Stimulated activated naive CD8-positive, alpha-beta T cell treated with anti-CD3 and anti-CD28 coated beads, Interleukin-15, amount 100 ng/mL, for 72 hours (primary cell): ENCODE measurements around the gene GCLC.

ENCODE experiments used
- ATAC-seq: fragments of 150-1000 bp; cut with Tn5 transposase; 2 replicates; pipeline ENCODE4 v1.10.0; 2021; ENCODE audit warnings: mild to moderate bottlenecking, moderate library complexity
- DNase-seq, 2 donors: peaks; one replicate each; pipeline ENCODE4 v3.0.0; 2021 to 2022
- H3K27ac Mint-ChIP-seq, 2 donors: one replicate each; pipeline ENCODE4 v1.8.0; 2022; ENCODE audit warnings: mild to moderate bottlenecking in 2 of 2, mixed read lengths in 2 of 2, moderate library complexity in 2 of 2
- H3K27me3 Mint-ChIP-seq: one replicate; pipeline ENCODE4 v1.8.0; 2022; ENCODE audit warnings: mixed read lengths
- H3K4me1 Mint-ChIP-seq: one replicate; pipeline ENCODE4 v1.8.0; 2022; ENCODE audit warnings: mild to moderate bottlenecking, mixed read lengths
- H3K4me3 Mint-ChIP-seq, 2 donors: one replicate each; pipeline ENCODE4 v1.8.0; 2022; ENCODE audit warnings: mild to moderate bottlenecking in 2 of 2, mixed read lengths in 2 of 2, moderate library complexity in 1 of 2
- H3K9me3 Mint-ChIP-seq, 2 donors: one replicate each; pipeline ENCODE4 v1.8.0; 2022; ENCODE audit warnings: mixed read lengths in 2 of 2

The GCLC gene

GRCh38 chr6:53544470-53545308 is at the start of gene GCLC:
Gene GCLC, minus strand, starts transcription at chr6:53545101. Its CDS starts 456 bp downstream, at chr6:53544645.
- Mint-ChIP-seq H3K27me3 (peaks cover 6% of the 10 kb centered on the region), H3K27ac (peak within 1 kb of the TSS; percentile 96 to 98), H3K9me3 (no peaks in the 10 kb centered on the region), H3K4me1 (peaks cover 50% of the 10 kb centered on the region), H3K4me3 (peak within 1 kb of the TSS; percentile 97 to 99)
- ATAC-seq (peak; percentile 76), DNase-seq (peak; percentile 92 to 94)

GRCh38 chr6:53594596-53594995 is 49.7 kb upstream of the GCLC start:
- Mint-ChIP-seq H3K4me1 (no peaks in the 10 kb centered on the region), H3K27ac (peak overlapping the region in 1 of 2 donors; percentile 55), H3K27me3 (peaks cover 6% of the 10 kb centered on the region), H3K9me3 (peaks cover 0 to 11% of the 10 kb centered on the region in 2 donors), H3K4me3 (no peak overlapping the region)
- ATAC-seq, result no peak
- no peak for DNase-seq

- Mint-ChIP-seq H3K4me3 (no peak overlapping the region), H3K4me1 (no peaks in the 10 kb centered on the region), H3K9me3 (peaks cover 0 to 6% of the 10 kb centered on the region in 2 donors), H3K27me3 (peaks cover 6% of the 10 kb centered on the region), H3K27ac (no peak overlapping the region)
- ATAC-seq (no peak), DNase-seq (no peak)
Measured at GRCh38 chr6:53593001-53593488, 48.1 kb upstream of the GCLC start.

- Mint-ChIP-seq H3K4me3 (no peak overlapping the region), H3K9me3 (no peaks in the 10 kb centered on the region), H3K27ac (no peak overlapping the region), H3K27me3 (peaks cover 6% of the 10 kb centered on the region), H3K4me1 (peaks cover 6% of the 10 kb centered on the region)
- DNase-seq (no peak), ATAC-seq (no peak)
Measured at GRCh38 chr6:53591873-53592272, 47.0 kb upstream of the GCLC start.

- peak overlapping the region in 1 of 2 donors; percentile 16 for H3K27ac Mint-ChIP-seq
- H3K4me3 Mint-ChIP-seq, result no peak overlapping the region
- H3K9me3 Mint-ChIP-seq, result no peaks in the 10 kb centered on the region
- ATAC-seq (no peak), DNase-seq (no peak)
- peaks cover 4% of the 10 kb centered on the region for H3K27me3 Mint-ChIP-seq
- H3K4me1 Mint-ChIP-seq, result peaks cover 6% of the 10 kb centered on the region
Measured at GRCh38 chr6:53588816-53589509, 44.1 kb upstream of the GCLC start.

- Mint-ChIP-seq H3K4me1 (peaks cover 6% of the 10 kb centered on the region), H3K27me3 (no peaks in the 10 kb centered on the region), H3K4me3 (no peak overlapping the region), H3K9me3 (no peaks in the 10 kb centered on the region), H3K27ac (no peak overlapping the region)
- no peak for ATAC-seq
- DNase-seq, result no peak
Measured at GRCh38 chr6:53587291-53587690, 42.4 kb upstream of the GCLC start.

GRCh38 chr6:53585208-53585900 is 40.5 kb upstream of the GCLC start:
- ATAC-seq, result no peak
- H3K27ac Mint-ChIP-seq, result no peak overlapping the region

GRCh38 chr6:53584726-53585125 is 39.8 kb upstream of the GCLC start:
- H3K4me3 Mint-ChIP-seq, result no peak overlapping the region
- no peak overlapping the region for H3K27ac Mint-ChIP-seq
- no peaks in the 10 kb centered on the region for H3K9me3 Mint-ChIP-seq
- H3K27me3 Mint-ChIP-seq, result no peaks in the 10 kb centered on the region
- peaks cover 6% of the 10 kb centered on the region for H3K4me1 Mint-ChIP-seq
- ATAC-seq (no peak), DNase-seq (no peak)

More at GRCh38 chr6:53585208-53585900, 40.5 kb upstream of the GCLC start:
- H3K4me1 Mint-ChIP-seq, result peaks cover 6% of the 10 kb centered on the region
- no peaks in the 10 kb centered on the region for H3K9me3 Mint-ChIP-seq
- DNase-seq, result no peak
- no peaks in the 10 kb centered on the region for H3K27me3 Mint-ChIP-seq
- no peak overlapping the region for H3K4me3 Mint-ChIP-seq

- peaks cover 6% of the 10 kb centered on the region for H3K4me1 Mint-ChIP-seq
- H3K9me3 Mint-ChIP-seq, result no peaks in the 10 kb centered on the region
- H3K27ac Mint-ChIP-seq, result no peak overlapping the region
- DNase-seq (no peak), ATAC-seq (no peak)
- no peak overlapping the region for H3K4me3 Mint-ChIP-seq
- H3K27me3 Mint-ChIP-seq, result no peaks in the 10 kb centered on the region
Measured at GRCh38 chr6:53583451-53583850, 38.5 kb upstream of the GCLC start.

GRCh38 chr6:53582963-53583362 is 38.1 kb upstream of the GCLC start:
- Mint-ChIP-seq H3K9me3 (no peaks in the 10 kb centered on the region), H3K4me3 (no peak overlapping the region), H3K27me3 (no peaks in the 10 kb centered on the region), H3K27ac (no peak overlapping the region), H3K4me1 (peaks cover 6% of the 10 kb centered on the region)
- DNase-seq (no peak), ATAC-seq (no peak)

- ATAC-seq (no peak), DNase-seq (no peak)
- Mint-ChIP-seq H3K27me3 (no peaks in the 10 kb centered on the region), H3K9me3 (no peaks in the 10 kb centered on the region), H3K4me3 (no peak overlapping the region), H3K4me1 (no peaks in the 10 kb centered on the region), H3K27ac (no peak overlapping the region)
Measured at GRCh38 chr6:53581856-53582255, 37.0 kb upstream of the GCLC start.

GRCh38 chr6:53581173-53581773 is 36.4 kb upstream of the GCLC start:
- H3K4me1 Mint-ChIP-seq, result no peaks in the 10 kb centered on the region
- DNase-seq, result no peak
- H3K9me3 Mint-ChIP-seq, result no peaks in the 10 kb centered on the region
- no peak overlapping the region for H3K4me3 Mint-ChIP-seq
- no peak for ATAC-seq
- H3K27ac Mint-ChIP-seq, result no peak overlapping the region
- no peaks in the 10 kb centered on the region for H3K27me3 Mint-ChIP-seq

- Mint-ChIP-seq H3K9me3 (no peaks in the 10 kb centered on the region), H3K4me3 (no peak overlapping the region), H3K27ac (no peak overlapping the region), H3K27me3 (no peaks in the 10 kb centered on the region), H3K4me1 (no peaks in the 10 kb centered on the region)
- DNase-seq (no peak), ATAC-seq (peak; percentile 48)
Measured at GRCh38 chr6:53579338-53579737, 34.4 kb upstream of the GCLC start.

GRCh38 chr6:53578371-53578770 is 33.5 kb upstream of the GCLC start:
- ATAC-seq (no peak), DNase-seq (no peak)
- Mint-ChIP-seq H3K27ac (no peak overlapping the region), H3K4me1 (peaks cover 3% of the 10 kb centered on the region), H3K27me3 (no peaks in the 10 kb centered on the region), H3K4me3 (no peak overlapping the region), H3K9me3 (no peaks in the 10 kb centered on the region)

- no peak for DNase-seq
- H3K4me1 Mint-ChIP-seq, result peaks cover 5% of the 10 kb centered on the region
- H3K9me3 Mint-ChIP-seq, result no peaks in the 10 kb centered on the region
- H3K27ac Mint-ChIP-seq, result no peak overlapping the region
- H3K4me3 Mint-ChIP-seq, result no peak overlapping the region
- peaks cover 9% of the 10 kb centered on the region for H3K27me3 Mint-ChIP-seq
- no peak for ATAC-seq
Measured at GRCh38 chr6:53573299-53573698, 28.4 kb upstream of the GCLC start.
